GM19239 (cell line): ENCODE data around the gene ARFRP1.
"Not testable (repeated sequence)": the region's sequence is repeated elsewhere in the genome, so short reads cannot be mapped to it uniquely, and the experiment has no call there.

Experiments
- DNase-seq: peaks from one replicate; pipeline ENCODE4 v3.0.0; 2011; ENCODE audit warnings: low spot score; ENCODE audit not compliant: insufficient read length
- FAIRE-seq: peaks from 2 replicates; lab custom pipeline; 2011; peaks lifted over from hg19 to GRCh38; lab: Jason Lieb, UNC

ARFRP1 gene

GRCh38 chr20:63659370-63659769 lies 48.4 kb downstream of the ARFRP1 start:
- no peak for FAIRE-seq
- DNase-seq: no peak

DNA sequence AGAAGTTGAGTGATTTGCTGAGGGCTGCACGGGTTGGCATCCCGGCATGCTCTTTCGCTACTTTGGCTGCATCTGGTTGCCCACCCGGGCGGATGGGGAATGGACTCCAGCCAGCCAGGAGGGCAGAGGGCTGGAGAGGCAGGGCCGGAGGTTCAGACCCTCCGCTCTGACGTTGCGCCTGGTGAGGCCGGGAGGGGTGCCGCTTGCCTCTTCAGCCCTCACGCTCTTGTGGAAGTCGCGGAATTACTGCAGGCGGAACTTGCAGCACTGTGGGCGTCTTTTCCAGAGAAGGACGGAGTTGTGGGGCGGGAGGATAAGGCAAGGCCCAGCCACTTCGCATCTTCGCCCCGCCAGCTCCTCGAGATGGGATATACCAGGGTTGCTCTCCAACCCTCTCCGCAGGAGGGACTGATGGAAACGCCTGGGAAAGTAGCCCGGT lies 49.0 kb downstream of the ARFRP1 start:
- no peak for FAIRE-seq
- DNase-seq: peak; percentile 61

- peak; percentile 82 for FAIRE-seq
Measured at GRCh38 chr20:63657937-63658748, 49.6 kb downstream of the ARFRP1 start, which contains the start of gene RTEL1. TSS of gene RTEL1 (plus strand) at chr20:63658312. CDS start at chr20:63659403, 1,091 bp downstream.

GRCh38 chr20:63657260-63657936 lies 50.4 kb downstream of the ARFRP1 start:
- FAIRE-seq: no peak
- DNase-seq: no peak

More at GRCh38 chr20:63657937-63658748, 49.6 kb downstream of the ARFRP1 start, which contains the start of gene RTEL1:
- DNase-seq: peak; percentile 99

GRCh38 chr20:63656451-63656850 lies 51.3 kb downstream of the ARFRP1 start:
- FAIRE-seq (no peak), DNase-seq (no peak)

DNA sequence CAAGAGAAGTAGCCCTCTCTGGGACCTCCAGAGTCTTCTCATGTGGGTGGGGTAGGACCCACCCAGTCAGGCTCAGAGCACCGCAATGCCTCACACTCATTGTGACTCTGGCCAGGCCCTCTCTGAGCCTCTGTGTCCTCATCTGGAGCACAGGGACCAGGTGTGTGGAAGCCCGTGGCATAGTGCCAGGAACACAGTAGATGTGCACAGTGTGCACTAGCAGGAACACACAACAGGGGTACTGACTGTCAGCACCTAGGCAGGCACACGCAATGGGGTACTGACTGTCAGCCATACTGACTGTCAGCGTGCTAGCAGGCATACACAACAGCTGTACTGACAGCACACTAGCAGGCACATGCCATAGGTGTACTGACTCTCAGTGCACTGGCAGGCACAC lies 52.5 kb downstream of the ARFRP1 start:
- FAIRE-seq (no peak), DNase-seq (no peak)

DNA sequence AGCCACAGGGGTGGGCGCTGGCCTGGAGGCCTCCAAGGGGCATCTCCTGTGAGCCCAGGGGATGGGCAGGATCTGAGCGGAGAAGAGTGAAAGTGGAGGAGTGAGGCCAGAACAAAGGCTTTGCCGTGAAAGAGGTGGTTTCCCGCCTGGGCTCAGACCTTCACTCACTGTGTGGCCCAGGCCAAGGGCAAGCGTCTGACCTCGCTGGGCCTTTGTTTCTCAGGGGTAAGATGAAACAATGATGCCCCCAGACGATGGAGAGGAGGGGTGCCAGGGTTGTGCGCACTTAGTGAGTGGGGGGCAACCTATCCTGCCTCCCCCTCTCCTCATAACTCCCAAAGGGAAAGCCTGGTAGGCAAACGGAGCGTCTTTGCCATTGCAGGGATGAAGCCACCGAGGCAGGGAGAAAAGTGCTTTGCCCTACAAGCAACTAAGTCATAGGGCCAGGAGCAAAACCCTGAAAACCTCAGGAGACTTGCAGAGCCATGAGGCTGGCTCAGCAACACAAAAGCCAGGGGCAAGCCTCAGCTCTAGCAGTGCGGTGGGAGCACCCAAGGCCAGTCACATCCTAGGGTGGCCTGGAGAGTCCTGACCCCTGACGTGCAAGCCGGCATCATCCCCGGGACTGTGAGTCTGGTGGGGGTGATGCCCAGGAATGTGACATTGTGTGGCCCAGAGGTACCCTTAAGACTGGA lies 53.7 kb downstream of the ARFRP1 start:
- FAIRE-seq (no peak), DNase-seq (no peak)

DNA sequence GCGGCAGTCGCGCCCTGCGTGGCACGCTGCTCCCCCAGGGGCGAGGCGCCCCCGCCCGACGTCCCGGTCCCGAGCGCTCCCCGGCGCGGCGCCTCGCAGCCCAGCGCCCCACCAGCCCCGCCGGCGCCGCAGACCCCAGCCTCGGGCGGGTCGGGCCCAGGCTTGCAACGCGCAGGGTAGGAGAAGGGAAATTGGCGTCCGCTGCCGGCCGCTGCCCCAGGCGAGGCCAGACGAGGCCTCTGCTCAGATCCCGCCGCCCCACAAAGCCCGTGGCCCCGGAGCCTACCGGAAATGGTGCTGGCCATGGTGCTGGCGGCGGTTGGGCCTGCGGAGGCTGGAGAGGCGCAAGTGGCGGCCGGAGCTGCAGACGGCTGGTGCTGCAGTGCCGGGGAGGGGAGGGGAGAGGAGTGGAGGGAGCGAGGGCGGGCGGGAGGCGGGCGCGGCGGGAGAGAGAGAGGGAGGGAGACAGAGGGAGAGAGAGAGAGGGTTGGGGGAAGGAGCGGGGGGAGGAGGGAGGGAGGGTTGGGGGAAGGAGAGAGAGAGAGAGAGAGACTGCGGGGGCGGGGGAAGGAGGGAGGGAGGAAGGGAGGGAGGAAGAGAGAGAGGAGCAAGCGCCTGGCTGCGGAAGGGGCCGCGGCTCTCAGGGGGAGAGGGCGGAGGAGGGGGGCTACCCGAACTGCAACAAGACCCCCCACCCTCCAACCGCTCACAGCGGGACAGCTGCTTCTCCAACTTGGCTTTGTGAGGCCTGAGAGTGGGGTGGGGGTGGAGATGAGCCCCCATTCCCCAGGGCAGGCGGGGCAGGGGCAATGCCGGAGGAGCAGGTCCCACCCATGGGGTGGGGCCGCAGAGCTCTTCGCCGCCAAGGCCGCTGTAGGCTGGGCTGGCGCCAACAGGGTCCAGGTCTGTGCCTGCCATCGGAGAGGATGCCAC lies 54.5 kb downstream of the ARFRP1 start, which contains the start of gene STMN3:
STMN3 (minus strand) TSS at position 384 of the 933 bp plus-strand sequence; CDS start at position 305, 79 bp downstream.
- FAIRE-seq (no peak), DNase-seq (peak; percentile 79)

DNA sequence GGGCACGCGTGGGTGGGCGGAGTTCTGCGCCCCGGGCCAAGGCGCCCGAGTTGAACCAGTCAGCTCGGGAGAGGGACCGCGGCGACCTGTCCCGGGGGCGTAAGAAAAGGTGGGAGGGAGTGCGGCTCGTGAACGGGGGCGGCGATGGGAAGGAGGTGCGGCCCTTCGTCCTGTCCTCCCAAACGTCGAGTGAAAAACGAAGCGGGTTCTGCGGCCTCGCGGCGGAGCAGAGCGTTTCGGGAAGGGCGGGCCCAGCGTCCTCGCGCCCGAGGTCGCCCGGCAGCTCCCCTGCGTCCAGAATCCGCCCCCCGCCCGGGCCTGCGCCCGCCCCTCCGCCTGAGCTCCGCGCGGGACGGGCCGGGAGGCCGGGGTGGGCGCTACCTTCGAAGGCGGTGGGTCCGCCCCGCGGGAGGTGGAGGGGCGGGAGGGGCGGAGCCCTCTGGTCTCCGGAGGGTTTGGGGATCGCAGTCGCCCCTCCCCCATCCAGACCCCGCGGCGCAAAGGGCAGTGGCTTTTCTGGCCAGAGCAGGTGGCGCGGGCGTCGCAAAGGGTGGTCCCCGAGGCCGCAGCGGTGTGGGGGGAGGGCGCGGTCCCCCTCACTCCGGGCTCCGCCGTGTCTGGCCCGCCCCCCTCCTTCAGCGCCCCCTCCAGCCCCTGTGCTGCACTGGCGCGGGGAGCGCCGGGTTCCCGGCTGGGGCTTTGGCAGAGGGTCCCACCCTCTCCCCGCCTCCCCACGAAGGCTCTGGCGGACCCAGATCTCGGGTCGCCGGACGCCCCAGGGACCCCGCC lies 55.4 kb downstream of the ARFRP1 start:
- FAIRE-seq (no peak), DNase-seq (no peak)

DNA sequence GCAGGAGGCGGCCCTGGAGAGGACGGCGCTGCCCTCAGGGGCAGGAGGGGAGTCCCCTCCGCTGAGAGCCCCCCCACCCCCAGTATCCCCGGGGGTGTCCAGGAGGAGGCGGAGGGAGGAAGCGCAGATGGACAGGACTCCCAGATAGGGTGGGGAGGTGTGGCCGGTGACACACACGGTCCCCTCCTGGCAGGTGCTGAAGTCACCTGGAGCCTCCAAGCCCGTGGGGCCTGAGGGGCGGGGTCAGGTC lies 55.9 kb downstream of the ARFRP1 start:
- DNase-seq (no peak), FAIRE-seq (no peak)

- not testable (repeated sequence) for FAIRE-seq, DNase-seq
Measured at GRCh38 chr20:63650486-63650885, 57.3 kb downstream of the ARFRP1 start.

- FAIRE-seq: no peak
Measured at GRCh38 chr20:63648895-63649589, 58.7 kb downstream of the ARFRP1 start.

More at GRCh38 chr20:63648895-63649589, 58.7 kb downstream of the ARFRP1 start:
- no peak for DNase-seq
